ENCODE measurements around the gene TMEM63C. TPM values are rescaled to one million over a fixed set of nuclear protein-coding genes. Genes with fewer than 3 reads are reported as not detected.
A peak's percentile ranks its signal among the peaks of the same experiment; 100 is the strongest.

TMEM63C gene
- polyA plus RNA-seq, 1 donor (not counting 4 experiments of a cell fraction or from before 2014, with no cell fraction given): 0.66 TPM

- Histone ChIP-seq H3K4me3 (ENCODE audit: control insufficient read depth in 2 of 3, extremely low read depth in 1 of 3, insufficient read depth in 2 of 3, low read depth in 1 of 3, low read length in 3 of 3) (no peak overlapping the region), H3K27ac (ENCODE audit: control insufficient read depth, insufficient read depth, low read length) (no peak overlapping the region), H3K9ac (ENCODE audit: control insufficient read depth, extremely low read depth, insufficient read depth, low read length) (no peak overlapping the region), H3K9me3 (ENCODE audit: control insufficient read depth, low read depth, low read length) (no peaks in the 10 kb centered on the region), H4K20me1 (ENCODE audit: control insufficient read depth, extremely low read depth, insufficient read depth, low read length) (no peaks in the 10 kb centered on the region), H3K9me1 (ENCODE audit: control insufficient read depth, extremely low read depth, insufficient read depth, low read length) (no peaks in the 10 kb centered on the region), H3K36me3 (ENCODE audit: control insufficient read depth in 2 of 2, extremely low read depth in 1 of 2, insufficient read depth in 2 of 2, low read length in 2 of 2) (no peaks in the 10 kb centered on the region), H3K79me2 (ENCODE audit: control insufficient read depth, insufficient read depth, low read length) (no peaks in the 10 kb centered on the region), H2AFZ (ENCODE audit: control insufficient read depth, low read length) (no peak overlapping the region), H3K4me1 (ENCODE audit: control insufficient read depth, extremely low read depth, insufficient read depth, low read length) (no peaks in the 10 kb centered on the region), H3K27me3 (ENCODE audit: control insufficient read depth, extremely low read depth, insufficient read depth, low read length) (no peaks in the 10 kb centered on the region), H3K4me2 (ENCODE audit: control insufficient read depth, extremely low read depth, insufficient read depth, low read depth, low read length) (no peak overlapping the region)
- dilution Hi-C loops (cut with MboI; ENCODE audit: extremely low pct_ligation_motif_present, low sequenced_read_pairs): no loop called here
- FAIRE-seq (no peak), DNase-seq (ENCODE audit: low read depth, low spot score) (no peak)
- peak; percentile 17 to 22 (median 22) for TF ChIP-seq CTCF (optimal IDR thresholded peaks at IDR 0.05 in 1 of 3, IDR thresholded peaks at IDR 0.05 in 1 of 3, conservative IDR thresholded peaks at IDR 0.05 in 1 of 3; ENCODE audit: extremely low read depth in 1 of 3, insufficient read depth in 2 of 3, low read length in 3 of 3)
- TF ChIP-seq EZH2 (IDR thresholded peaks at IDR 0.05; ENCODE audit: low read length): no peak
These were observed 64.2 kb downstream of the TMEM63C start for GRCh38 chr14:77245820-77246219.

- H3K27ac ChIP-seq (ENCODE audit: control insufficient read depth, insufficient read depth, low read length): no peak overlapping the region
- H3K9me1 ChIP-seq (ENCODE audit: control insufficient read depth, extremely low read depth, insufficient read depth, low read length): no peaks in the 10 kb centered on the region
- no peak for FAIRE-seq
- H3K79me2 ChIP-seq (ENCODE audit: control insufficient read depth, insufficient read depth, low read length): no peaks in the 10 kb centered on the region
- dilution Hi-C loops (cut with MboI; ENCODE audit: extremely low pct_ligation_motif_present, low sequenced_read_pairs): no loop called here
- no peak overlapping the region for H3K4me2 ChIP-seq (ENCODE audit: control insufficient read depth, extremely low read depth, insufficient read depth, low read depth, low read length)
- no peaks in the 10 kb centered on the region for H3K4me1 ChIP-seq (ENCODE audit: control insufficient read depth, extremely low read depth, insufficient read depth, low read length)
- TF ChIP-seq CTCF (optimal IDR thresholded peaks at IDR 0.05 in 1 of 3, IDR thresholded peaks at IDR 0.05 in 1 of 3, conservative IDR thresholded peaks at IDR 0.05 in 1 of 3; ENCODE audit: extremely low read depth in 1 of 3, insufficient read depth in 2 of 3, low read length in 3 of 3) (no peak), EZH2 (IDR thresholded peaks at IDR 0.05; ENCODE audit: low read length) (no peak)
- no peaks in the 10 kb centered on the region for H3K9me3 ChIP-seq (ENCODE audit: control insufficient read depth, low read depth, low read length)
- H4K20me1 ChIP-seq (ENCODE audit: control insufficient read depth, extremely low read depth, insufficient read depth, low read length): no peaks in the 10 kb centered on the region
- no peaks in the 10 kb centered on the region for H3K27me3 ChIP-seq (ENCODE audit: control insufficient read depth, extremely low read depth, insufficient read depth, low read length)
- DNase-seq (ENCODE audit: low read depth, low spot score): no peak
- H3K9ac ChIP-seq (ENCODE audit: control insufficient read depth, extremely low read depth, insufficient read depth, low read length): no peak overlapping the region
- H3K36me3 ChIP-seq (ENCODE audit: control insufficient read depth in 2 of 2, extremely low read depth in 1 of 2, insufficient read depth in 2 of 2, low read length in 2 of 2): no peaks in the 10 kb centered on the region
- no peak overlapping the region for H2AFZ ChIP-seq (ENCODE audit: control insufficient read depth, low read length)
- H3K4me3 ChIP-seq (ENCODE audit: control insufficient read depth in 2 of 3, extremely low read depth in 1 of 3, insufficient read depth in 2 of 3, low read depth in 1 of 3, low read length in 3 of 3): no peak overlapping the region
These were observed 65.2 kb downstream of the TMEM63C start for GRCh38 chr14:77246784-77247183.
